GM12878 (cell line): ENCODE data around the gene IGF2BP1. TPM values are rescaled to one million over a fixed set of nuclear protein-coding genes. Genes with fewer than 3 reads are reported as not detected.

Experiments used
- ATAC-seq: fragments of 200-7000 bp; cut with Tn5 transposase; 3 replicates; pipeline ENCODE4 v1.9.1; 2020; ENCODE audit warnings: mild to moderate bottlenecking, moderate library complexity
- BruUV-seq: library from RNA; stranded (reverse); fragments of 400-500 nt; replicated peaks from 2 replicates; lab custom pipeline; 2021; lab: Mats Ljungman, UMichigan
- CTCF ChIA-PET: fragments of 300-600 bp; sonication (Branson Sonifier 250); formaldehyde crosslinking; extraction: SDS; loops from one replicate; lab custom pipeline; 2021; ENCODE audit warnings: inconsistent platforms; lab: Yijun Ruan, JAX
- POLR2A ChIA-PET: fragments of 350-600 bp; formaldehyde crosslinking; extraction: SDS; loops from one replicate; lab custom pipeline; 2021; ENCODE audit warnings: inconsistent platforms; lab: Charles Lee
- RAD21 ChIA-PET: fragments of 300-600 bp; sonication (Branson Sonifier 250); formaldehyde crosslinking; loops from one replicate; lab custom pipeline; 2023; ENCODE audit warnings: antibody characterized with exemption; ENCODE audit not compliant: unreplicated experiment; lab: Charles Lee
- SMC1A ChIA-PET: fragments of 300-600 bp; sonication (Branson Sonifier 250); formaldehyde crosslinking; loops from one replicate; lab custom pipeline; 2023; ENCODE audit not compliant: unreplicated experiment, uncharacterized antibody; lab: Charles Lee
- DNase-seq: peaks from one replicate; pipeline ENCODE4 v3.0.0-alpha.2; 2011; ENCODE audit warnings: low read depth, low spot score
- FAIRE-seq: peaks from 3 replicates; lab custom pipeline; 2011; peaks lifted over from hg19 to GRCh38; lab: Jason Lieb, UNC
- H2AFZ ChIP-seq: 2 replicates; pipeline ENCODE4 v1.6.0; 2011; ENCODE audit warnings: low read depth, low read length, control low read depth; ENCODE audit not compliant: control insufficient read depth
- H3K27ac ChIP-seq: 2 replicates; pipeline ENCODE4 v1.5.1; 2011; ENCODE audit warnings: control low read depth; ENCODE audit not compliant: control insufficient read depth, insufficient read depth
- H3K27me3 ChIP-seq, 2 experiments: replicated peaks in 1 of 2; 2 replicates each; pipeline versions ENCODE4 v1.6.0 to v1.6.1; 2011; ENCODE audit warnings: low read length in 1 of 2; ENCODE audit not compliant: control insufficient read depth in 2 of 2, insufficient read depth in 2 of 2
- H3K36me3 ChIP-seq, 2 experiments: 2 replicates each; pipeline ENCODE4 v1.5.1; 2011; ENCODE audit warnings: low read length in 1 of 2; ENCODE audit not compliant: control insufficient read depth in 2 of 2, insufficient read depth in 2 of 2
- H3K4me1 ChIP-seq: 2 replicates; pipeline ENCODE4 v1.6.1; 2011; ENCODE audit warnings: mild to moderate bottlenecking, low read length, moderate library complexity, mixed read lengths; ENCODE audit not compliant: control insufficient read depth, insufficient read depth
- H3K4me2 ChIP-seq: 2 replicates; pipeline ENCODE4 v1.6.0; 2011; ENCODE audit warnings: control low read depth; ENCODE audit not compliant: control insufficient read depth, insufficient read depth
- H3K4me3 ChIP-seq: fragments of 200-600 bp; sonication (generic); 2 replicates; pipeline ENCODE4 v1.5.1; 2016
- H3K79me2 ChIP-seq: 2 replicates; pipeline ENCODE4 v1.6.0; 2011; ENCODE audit warnings: low read length; ENCODE audit not compliant: control insufficient read depth, insufficient read depth
- H3K9ac ChIP-seq: 2 replicates; pipeline ENCODE4 v1.8.0; 2011; ENCODE audit warnings: low read length, control low read depth, mixed read lengths; ENCODE audit not compliant: control insufficient read depth, insufficient read depth
- H3K9me3 ChIP-seq: replicated peaks from 3 replicates; pipeline ENCODE4 v1.5.1; 2011; ENCODE audit warnings: mild to moderate bottlenecking, low read length; ENCODE audit not compliant: control insufficient read depth, insufficient read depth
- H4K20me1 ChIP-seq: 2 replicates; pipeline ENCODE4 v1.6.0; 2011; ENCODE audit not compliant: control insufficient read depth, insufficient read depth
- BCL11A ChIP-seq: IDR thresholded peaks from 2 replicates; pipeline ENCODE4 v1.6.1; 2011; ENCODE audit warnings: low read depth, low read length
- MTA2 ChIP-seq: fragments of 450-650 bp; IDR thresholded peaks from 2 replicates; pipeline ENCODE4 v1.6.1; 2016; ENCODE audit warnings: low read depth, mild to moderate bottlenecking, moderate library complexity
- MYC ChIP-seq: IDR thresholded peaks from 2 replicates; pipeline ENCODE4 v1.6.1; 2011; ENCODE audit warnings: mild to moderate bottlenecking, low read length, moderate library complexity, inconsistent platforms; ENCODE audit not compliant: insufficient read depth, insufficient replicate concordance, insufficient read length, severe bottlenecking
- RFX5 ChIP-seq: IDR thresholded peaks from 2 replicates; pipeline ENCODE4 v1.6.1; 2011; ENCODE audit warnings: low read depth, low read length, improper control_type of control experiment
- USF1 ChIP-seq: IDR thresholded peaks from 2 replicates; pipeline ENCODE4 v1.6.1; 2011; ENCODE audit warnings: borderline replicate concordance, low read depth, mild to moderate bottlenecking, moderate library complexity, mixed read lengths, low read length; ENCODE audit not compliant: insufficient read depth; ENCODE audit errors: extremely low read length
- ZNF217 ChIP-seq: fragments of 450-650 bp; IDR thresholded peaks from 2 replicates; pipeline ENCODE4 v1.6.1; 2017; ENCODE audit warnings: antibody characterized with exemption, mild to moderate bottlenecking
- WGBS: methylation state at CpG from one replicate; pipeline ENCODE4 v1.1.6; 2016; ENCODE audit warnings: low lambda C conversion rate; ENCODE audit not compliant: insufficient replicate concordance, insufficient coverage; ENCODE audit errors: missing lambda C conversion rate; 5-methylcytosine and 5-hydroxymethylcytosine counted together
- in situ Hi-C: fragments of 300-500 bp; cut with MboI; formaldehyde crosslinking; loops from 9 replicates; pipeline ENCODE4 v1.14.3; 2018; ENCODE audit warnings: mixed read lengths
- intact Hi-C: fragments of 100-400 bp; cut with micrococcal nuclease; formaldehyde crosslinking; loops from one replicate; pipeline ENCODE4 v1.14.2; 2022; ENCODE audit not compliant: unreplicated experiment
- polyA plus RNA-seq, 11 experiments: library from polyadenylated mRNA; depleted of rRNA in 4 of 11; unstranded in 6 of 11; stranded (reverse) in 5 of 11; fragments of >200 nt; fragmentation: Nextera tagmentation in 4 of 11; fragmentation: Illumina TruSeq in 1 of 11; extraction: Ambion mirVana in 4 of 11; extraction: Trizol in 1 of 11; gene quantifications; 1 replicate in 1 of 11; 2 replicates in 10 of 11; pipeline versions ENCODE4 v1.2.1 to v1.2.3, GENCODE V29; 2011 to 2016; ENCODE audit warnings: inconsistent platforms in 2 of 11, missing spikeins in 2 of 11, low read depth in 1 of 11
- total RNA-seq, 4 experiments: library from RNA; depleted of rRNA in 3 of 4; stranded (reverse); fragments of >200 nt in 3 of 4; fragmentation: Illumina TruSeq in 1 of 4; extraction: Trizol in 1 of 4; gene quantifications; 2 replicates each; pipeline versions ENCODE4 v1.2.1 to v1.2.3, GENCODE V29; 2013 to 2021

IGF2BP1 gene
- total and polyA plus RNA-seq, 10 of the 15 experiments (the other 5 are each of a cell fraction or from before 2014, with no cell fraction given) = 0.04 to 2.4 (median 0.13) TPM; not detected in 1

- CTCF ChIA-PET = interaction anchor here (1.4 kb wide), 1 partner anchor 12 kb away, joined by 4 read pairs; no protein-coding TSS in a partner anchor
- RAD21 ChIA-PET = no interaction called here
- BruUV-seq = no TSS peak
- TF ChIP-seq MYC (no peak), BCL11A (no peak), USF1 (no peak), ZNF217 (no peak), RFX5 (no peak), MTA2 (no peak)
- TF ChIP-seq, all 136 proteins: peak for 0
- no peaks in the 10 kb centered on the region for H3K36me3 ChIP-seq
- FAIRE-seq (no peak), DNase-seq (no peak), ATAC-seq (no peak)
- ChIA-PET SMC1A (no interaction called here), POLR2A (no interaction called here)
- in situ Hi-C loops (no loop called here), intact Hi-C loops (no loop called here)
- H3K27me3 ChIP-seq = peaks cover 0 to 1% of the 10 kb centered on the region in 2 experiments; a peak in 2 of 4 replicates
- no peaks in the 10 kb centered on the region for H4K20me1 ChIP-seq
- no peaks in the 10 kb centered on the region for H3K79me2 ChIP-seq
- no peak overlapping the region for H3K9ac ChIP-seq
- WGBS = 59% methylated on average over 5 of the region's 16 CpGs
- no peaks in the 10 kb centered on the region for H3K4me1 ChIP-seq
- H3K27ac ChIP-seq = no peak overlapping the region
- H3K9me3 ChIP-seq = no peaks in the 10 kb centered on the region
- no peak overlapping the region for H3K4me2 ChIP-seq
- no peak overlapping the region for H3K4me3 ChIP-seq
- H2AFZ ChIP-seq = no peak overlapping the region
Measured at GRCh38 chr17:49016775-49017463, 19.7 kb downstream of the IGF2BP1 start.
